OCI-LY1 (cell line): ENCODE data around the gene DAO.

ENCODE experiments used
- H2AFZ ChIP-seq: fragments of 200-600 bp; sonication (generic), shearing (Covaris generic); 2 replicates; pipeline ENCODE4 v1.6.0; 2014; ENCODE audit warnings: antibody characterized with exemption, mild to moderate bottlenecking, low read length
- H3F3A ChIP-seq: fragments of 200-600 bp; sonication (generic), shearing (Covaris generic); 2 replicates; pipeline ENCODE4 v1.6.0; 2014; ENCODE audit warnings: mild to moderate bottlenecking, antibody characterized with exemption, low read length, moderate library complexity; ENCODE audit not compliant: insufficient read depth
- H3K27ac ChIP-seq: fragments of 200-600 bp; sonication (generic); 2 replicates; pipeline ENCODE4 v1.5.1; 2014; ENCODE audit warnings: low read length, mixed run types, mild to moderate bottlenecking, low read depth; ENCODE audit not compliant: poor library complexity, severe bottlenecking
- H3K27me3 ChIP-seq: fragments of 200-600 bp; sonication (generic); 2 replicates; pipeline ENCODE4 v1.6.0; 2014; ENCODE audit warnings: antibody characterized with exemption, mild to moderate bottlenecking, low read length, moderate library complexity; ENCODE audit not compliant: insufficient read depth
- H3K36me3 ChIP-seq: fragments of 200-600 bp; sonication (generic); 2 replicates; pipeline ENCODE4 v1.6.1; 2014; ENCODE audit warnings: mild to moderate bottlenecking, antibody characterized with exemption, low read length, moderate library complexity, mixed read lengths; ENCODE audit not compliant: insufficient read depth
- H3K4me1 ChIP-seq: fragments of 200-600 bp; sonication (generic); 2 replicates; pipeline ENCODE4 v1.5.1; 2014; ENCODE audit warnings: mild to moderate bottlenecking, low read length, moderate library complexity; ENCODE audit not compliant: insufficient read depth, severe bottlenecking
- H3K4me2 ChIP-seq: fragments of 200-600 bp; sonication (generic), shearing (Covaris generic); 2 replicates; pipeline ENCODE4 v1.6.1; 2014; ENCODE audit warnings: low read length
- H3K4me3 ChIP-seq: fragments of 200-600 bp; sonication (generic); 2 replicates; pipeline ENCODE4 v1.5.1; 2014; ENCODE audit warnings: low read length, low read depth, mild to moderate bottlenecking, mixed read lengths; ENCODE audit not compliant: poor library complexity, severe bottlenecking
- H3K79me2 ChIP-seq: fragments of 200-600 bp; shearing (Covaris generic); 2 replicates; pipeline ENCODE4 v1.6.1; 2016; ENCODE audit warnings: mixed run types, low read length, mixed read lengths; ENCODE audit not compliant: insufficient read depth
- H3K9ac ChIP-seq: fragments of 200-600 bp; sonication (generic), shearing (Covaris generic); 2 replicates; pipeline ENCODE4 v1.6.1; 2014; ENCODE audit warnings: mild to moderate bottlenecking, low read length, mixed read lengths
- H3K9me2 ChIP-seq: fragments of 200-600 bp; sonication (generic), shearing (Covaris generic); 2 replicates; pipeline ENCODE4 v1.6.1; 2014; ENCODE audit warnings: low read depth, mild to moderate bottlenecking, low read length, mixed read lengths
- H3K9me3 ChIP-seq: fragments of 200-600 bp; shearing (Covaris generic); 2 replicates; pipeline ENCODE4 v1.6.1; 2014; ENCODE audit warnings: low read length, mixed read lengths
- H4K20me1 ChIP-seq: fragments of 200-600 bp; sonication (generic), shearing (Covaris generic); 2 replicates; pipeline ENCODE4 v1.6.0; 2016; ENCODE audit warnings: mild to moderate bottlenecking, low read length; ENCODE audit not compliant: insufficient read depth
- EZH2 ChIP-seq: fragments of 200-600 bp; sonication (generic), shearing (Covaris generic); IDR thresholded peaks from 2 replicates; pipeline ENCODE4 v1.8.0; 2017; ENCODE audit warnings: borderline replicate concordance, mixed run types, mild to moderate bottlenecking, antibody characterized with exemption, low read length, moderate library complexity, mixed read lengths
- TF ChIP-seq, protein P1 (sequence below): fragments of 200-600 bp; sonication (generic), shearing (Covaris generic); IDR thresholded peaks from 2 replicates; pipeline ENCODE4 v1.5.1; 2017; ENCODE audit warnings: mild to moderate bottlenecking, antibody characterized with exemption, low read length, moderate library complexity, mixed read lengths

Gene DAO

GRCh38 chr12:108849660-108850059 is 30.2 kb upstream of the DAO start:
- Histone ChIP-seq H3K27ac (no peak overlapping the region), H3K36me3 (no peaks in the 10 kb centered on the region; the same call in 1 of the 2 replicates), H3K27me3 (no peaks in the 10 kb centered on the region), H3K4me3 (no peak overlapping the region), H3K4me1 (peaks cover 5% of the 10 kb centered on the region), H3K9me2 (no peaks in the 10 kb centered on the region), H3K4me2 (no peak overlapping the region), H3K9me3 (no peaks in the 10 kb centered on the region), H2AFZ (no peak overlapping the region), H3F3A (no peaks in the 10 kb centered on the region), H3K79me2 (no peaks in the 10 kb centered on the region), H4K20me1 (no peaks in the 10 kb centered on the region), H3K9ac (no peak overlapping the region)
- TF ChIP-seq, protein P1, sequence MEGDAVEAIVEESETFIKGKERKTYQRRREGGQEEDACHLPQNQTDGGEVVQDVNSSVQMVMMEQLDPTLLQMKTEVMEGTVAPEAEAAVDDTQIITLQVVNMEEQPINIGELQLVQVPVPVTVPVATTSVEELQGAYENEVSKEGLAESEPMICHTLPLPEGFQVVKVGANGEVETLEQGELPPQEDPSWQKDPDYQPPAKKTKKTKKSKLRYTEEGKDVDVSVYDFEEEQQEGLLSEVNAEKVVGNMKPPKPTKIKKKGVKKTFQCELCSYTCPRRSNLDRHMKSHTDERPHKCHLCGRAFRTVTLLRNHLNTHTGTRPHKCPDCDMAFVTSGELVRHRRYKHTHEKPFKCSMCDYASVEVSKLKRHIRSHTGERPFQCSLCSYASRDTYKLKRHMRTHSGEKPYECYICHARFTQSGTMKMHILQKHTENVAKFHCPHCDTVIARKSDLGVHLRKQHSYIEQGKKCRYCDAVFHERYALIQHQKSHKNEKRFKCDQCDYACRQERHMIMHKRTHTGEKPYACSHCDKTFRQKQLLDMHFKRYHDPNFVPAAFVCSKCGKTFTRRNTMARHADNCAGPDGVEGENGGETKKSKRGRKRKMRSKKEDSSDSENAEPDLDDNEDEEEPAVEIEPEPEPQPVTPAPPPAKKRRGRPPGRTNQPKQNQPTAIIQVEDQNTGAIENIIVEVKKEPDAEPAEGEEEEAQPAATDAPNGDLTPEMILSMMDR = no peak
- no peak for TF ChIP-seq EZH2

DNA sequence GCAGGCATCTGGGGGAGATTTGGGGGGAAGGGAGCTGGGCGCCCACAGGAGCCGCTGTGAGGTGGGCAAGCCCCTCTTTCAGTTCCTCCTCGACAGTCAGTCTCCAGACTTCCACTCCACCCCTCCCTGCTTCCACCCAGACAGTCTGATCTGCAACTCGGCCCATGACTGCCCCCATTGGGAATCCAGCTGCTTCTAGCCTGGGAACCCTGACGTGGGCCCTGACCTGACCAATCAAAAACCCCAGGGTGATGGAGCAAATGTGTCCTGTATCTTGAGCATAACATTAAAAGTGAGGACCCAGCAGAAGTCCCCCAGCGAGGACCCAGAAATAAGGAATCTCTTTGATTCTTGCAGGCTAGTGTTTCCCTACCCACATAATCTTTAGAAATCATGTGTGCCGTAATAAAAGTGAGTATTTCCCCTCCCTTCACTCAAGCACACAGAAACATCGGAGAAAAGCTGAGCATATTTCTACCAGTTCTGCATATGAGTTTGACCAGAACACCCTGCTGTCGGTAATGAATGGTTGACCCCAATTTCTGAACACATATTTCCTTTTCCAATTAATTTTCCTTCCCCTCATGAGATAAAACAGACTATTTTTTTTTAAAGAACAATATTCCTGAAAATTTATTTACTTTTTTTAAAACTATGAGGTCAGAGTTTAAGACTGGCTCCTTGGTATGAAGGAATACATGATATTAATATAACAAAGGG is 28.9 kb upstream of the DAO start:
- Histone ChIP-seq H3K4me1 (peaks cover 11% of the 10 kb centered on the region), H2AFZ (no peak overlapping the region), H3K27me3 (no peaks in the 10 kb centered on the region), H3K9me2 (no peaks in the 10 kb centered on the region), H3K36me3 (no peaks in the 10 kb centered on the region; the same call in none of the 2 replicates), H3K9me3 (no peaks in the 10 kb centered on the region), H3K4me2 (no peak overlapping the region), H3K4me3 (no peak overlapping the region), H3K27ac (no peak overlapping the region), H3F3A (no peaks in the 10 kb centered on the region), H3K79me2 (no peaks in the 10 kb centered on the region), H4K20me1 (no peaks in the 10 kb centered on the region), H3K9ac (no peak overlapping the region)
- no peak for TF ChIP-seq EZH2
- TF ChIP-seq, protein P1 = no peak

- Histone ChIP-seq H3K79me2 (0 out of 2 replicates have a peak, but pooled peaks cover 3% of the 10 kb centered on the region), H3K4me3 (no peak overlapping the region), H3K27me3 (no peaks in the 10 kb centered on the region), H3K36me3 (no peaks in the 10 kb centered on the region; the same call in none of the 2 replicates), H2AFZ (no peak overlapping the region), H3F3A (no peaks in the 10 kb centered on the region), H3K27ac (no peak overlapping the region), H3K9ac (no peak overlapping the region), H3K4me1 (peaks cover 16% of the 10 kb centered on the region), H3K4me2 (no peak overlapping the region), H4K20me1 (no peaks in the 10 kb centered on the region), H3K9me3 (no peaks in the 10 kb centered on the region), H3K9me2 (no peaks in the 10 kb centered on the region)
- TF ChIP-seq, protein P1 = no peak
- TF ChIP-seq EZH2 = no peak
These were observed 27.1 kb upstream of the DAO start for GRCh38 chr12:108852674-108853309.
